ENCODE data around the gene PSMD13.
"Not testable (repeated sequence)": the region's sequence is repeated elsewhere in the genome, so short reads cannot be mapped to it uniquely, and the experiment has no call there.

The PSMD13 gene

GRCh38 chr11:235997-236773, 591 bp upstream of the PSMD13 start, which contains the start of gene SIRT3:
TSS of gene SIRT3 (minus strand) at chr11:236342. CDS start at chr11:236328, 14 bp downstream.
- Histone ChIP-seq H3K4me3 (ENCODE audit: low read length) (peak within 1 kb of the TSS; percentile 94), H3K9ac (ENCODE audit: low read length) (peak within 1 kb of the TSS; percentile 93), H3K79me2 (ENCODE audit: low read length) (peaks cover 41% of the 10 kb centered on the region), H3F3A (ENCODE audit: insufficient read depth, low read length) (peaks cover 4% of the 10 kb centered on the region; the same call in 1 of the 2 replicates), H3K4me2 (ENCODE audit: low read depth, low read length) (peak within 1 kb of the TSS; percentile 91), H4K20me1 (ENCODE audit: insufficient read depth, low read length) (no peaks in the 10 kb centered on the region), H3K9me2 (replicated peaks; ENCODE audit: insufficient read depth, low read length) (no peaks in the 10 kb centered on the region), H2AFZ (ENCODE audit: low read length) (peak within 1 kb of the TSS; percentile 80), H3K27ac (ENCODE audit: low read length) (peak within 1 kb of the TSS; percentile 92), H3K27me3 (replicated peaks; ENCODE audit: insufficient read depth, low read length) (no peaks in the 10 kb centered on the region), H3K9me3 (replicated peaks; ENCODE audit: insufficient read depth, low read length) (no peaks in the 10 kb centered on the region), H3K4me1 (ENCODE audit: low read length) (peaks cover 12% of the 10 kb centered on the region), H3K36me3 (replicated peaks; ENCODE audit: insufficient read depth, low read length) (no peaks in the 10 kb centered on the region; the same call in 1 of the 2 replicates)
- peak; percentile 90 for DNase-seq
- TF ChIP-seq CTCF (IDR thresholded peaks at IDR 0.05; ENCODE audit: low read length): no peak
- no peak for TF ChIP-seq EZH2phosphoT487 (IDR thresholded peaks at IDR 0.05; ENCODE audit: low read length)
- TF ChIP-seq EZH2 (optimal IDR thresholded peaks at IDR 0.05; ENCODE audit: low read depth, low read length): no peak

GRCh38 chr11:238346-238745, 1.6 kb downstream of the PSMD13 start:
- H3K4me2 ChIP-seq (ENCODE audit: low read depth, low read length): peak overlapping the region; percentile 91; the same call in 1 of the 2 replicates
- not testable (repeated sequence) for H2AFZ ChIP-seq (ENCODE audit: low read length); H3F3A ChIP-seq (ENCODE audit: insufficient read depth, low read length); DNase-seq; H3K27me3 ChIP-seq (replicated peaks; ENCODE audit: insufficient read depth, low read length); H4K20me1 ChIP-seq (ENCODE audit: insufficient read depth, low read length); H3K36me3 ChIP-seq (replicated peaks; ENCODE audit: insufficient read depth, low read length); H3K27ac ChIP-seq (ENCODE audit: low read length); H3K9me3 ChIP-seq (replicated peaks; ENCODE audit: insufficient read depth, low read length); H3K9me2 ChIP-seq (replicated peaks; ENCODE audit: insufficient read depth, low read length); H3K9ac ChIP-seq (ENCODE audit: low read length)
- H3K79me2 ChIP-seq (ENCODE audit: low read length): peaks cover 59% of the 10 kb centered on the region
- peaks cover 12% of the 10 kb centered on the region for H3K4me1 ChIP-seq (ENCODE audit: low read length)
- peak overlapping the region; percentile 94; the same call in 1 of the 2 replicates for H3K4me3 ChIP-seq (ENCODE audit: low read length)

- no peak overlapping the region for H3K9ac ChIP-seq (ENCODE audit: low read length)
- H2AFZ ChIP-seq (ENCODE audit: low read length): no peak overlapping the region
- H3K4me2 ChIP-seq (ENCODE audit: low read depth, low read length): no peak overlapping the region
- no peaks in the 10 kb centered on the region for H3K9me3 ChIP-seq (replicated peaks; ENCODE audit: insufficient read depth, low read length)
- H3F3A ChIP-seq (ENCODE audit: insufficient read depth, low read length): peaks cover 4% of the 10 kb centered on the region; the same call in 1 of the 2 replicates
- no peak for DNase-seq
- peaks cover 11% of the 10 kb centered on the region for H3K4me1 ChIP-seq (ENCODE audit: low read length)
- TF ChIP-seq CTCF (IDR thresholded peaks at IDR 0.05; ENCODE audit: low read length): no peak
- no peak for TF ChIP-seq EZH2 (optimal IDR thresholded peaks at IDR 0.05; ENCODE audit: low read depth, low read length)
- TF ChIP-seq EZH2phosphoT487 (IDR thresholded peaks at IDR 0.05; ENCODE audit: low read length): no peak
- H3K27ac ChIP-seq (ENCODE audit: low read length): no peak overlapping the region
- H3K9me2 ChIP-seq (replicated peaks; ENCODE audit: insufficient read depth, low read length): no peaks in the 10 kb centered on the region
- H3K36me3 ChIP-seq (replicated peaks; ENCODE audit: insufficient read depth, low read length): peaks cover 14% of the 10 kb centered on the region
- H4K20me1 ChIP-seq (ENCODE audit: insufficient read depth, low read length): no peaks in the 10 kb centered on the region
- no peak overlapping the region for H3K4me3 ChIP-seq (ENCODE audit: low read length)
- H3K27me3 ChIP-seq (replicated peaks; ENCODE audit: insufficient read depth, low read length): no peaks in the 10 kb centered on the region
- peaks cover 66% of the 10 kb centered on the region for H3K79me2 ChIP-seq (ENCODE audit: low read length)
Observed at GRCh38 chr11:240315-240714, 3.5 kb downstream of the PSMD13 start.

GRCh38 chr11:241634-242033, 4.9 kb downstream of the PSMD13 start:
- H4K20me1 ChIP-seq (ENCODE audit: insufficient read depth, low read length): no peaks in the 10 kb centered on the region
- no peaks in the 10 kb centered on the region for H3K9me3 ChIP-seq (replicated peaks; ENCODE audit: insufficient read depth, low read length)
- H3K79me2 ChIP-seq (ENCODE audit: low read length): peaks cover 66% of the 10 kb centered on the region
- no peaks in the 10 kb centered on the region for H3K27me3 ChIP-seq (replicated peaks; ENCODE audit: insufficient read depth, low read length)
- peaks cover 14% of the 10 kb centered on the region for H3K36me3 ChIP-seq (replicated peaks; ENCODE audit: insufficient read depth, low read length)
- TF ChIP-seq EZH2phosphoT487 (IDR thresholded peaks at IDR 0.05; ENCODE audit: low read length) (no peak), EZH2 (optimal IDR thresholded peaks at IDR 0.05; ENCODE audit: low read depth, low read length) (no peak), CTCF (IDR thresholded peaks at IDR 0.05; ENCODE audit: low read length) (no peak)
- peaks cover 8% of the 10 kb centered on the region for H3K4me1 ChIP-seq (ENCODE audit: low read length)
- H3K9ac ChIP-seq (ENCODE audit: low read length): no peak overlapping the region
- H3F3A ChIP-seq (ENCODE audit: insufficient read depth, low read length): peaks cover 1% of the 10 kb centered on the region; the same call in 1 of the 2 replicates
- no peaks in the 10 kb centered on the region for H3K9me2 ChIP-seq (replicated peaks; ENCODE audit: insufficient read depth, low read length)
- no peak overlapping the region for H3K4me3 ChIP-seq (ENCODE audit: low read length)
- H3K4me2 ChIP-seq (ENCODE audit: low read depth, low read length): no peak overlapping the region
- no peak overlapping the region for H3K27ac ChIP-seq (ENCODE audit: low read length)
- no peak for DNase-seq
- H2AFZ ChIP-seq (ENCODE audit: low read length): no peak overlapping the region

All from MM.1S (cell line).